IPS-15b (cell line): ENCODE results near the gene THTPA.

ENCODE experiments used
- H3K27me3 ChIP-seq: one replicate; pipeline ENCODE4 v1.6.1; 2013; ENCODE audit warnings: low read length; ENCODE audit not compliant: control insufficient read depth, insufficient read depth
- H3K36me3 ChIP-seq: one replicate; pipeline ENCODE4 v1.6.1; 2013; ENCODE audit warnings: low read length; ENCODE audit not compliant: control insufficient read depth, insufficient read depth
- H3K4me1 ChIP-seq: one replicate; pipeline ENCODE4 v1.6.1; 2013; ENCODE audit warnings: mild to moderate bottlenecking, low read length; ENCODE audit not compliant: control insufficient read depth, insufficient read depth
- H3K4me3 ChIP-seq: one replicate; pipeline ENCODE4 v1.5.1; 2013; ENCODE audit warnings: low read depth, low read length
- H3K9ac ChIP-seq: one replicate; pipeline ENCODE4 v1.6.1; 2013; ENCODE audit warnings: low read depth, mild to moderate bottlenecking, low read length
- H3K9me3 ChIP-seq: one replicate; pipeline ENCODE4 v1.6.1; 2013; ENCODE audit warnings: mild to moderate bottlenecking, low read length; ENCODE audit not compliant: control insufficient read depth, insufficient read depth

THTPA gene, protein sequence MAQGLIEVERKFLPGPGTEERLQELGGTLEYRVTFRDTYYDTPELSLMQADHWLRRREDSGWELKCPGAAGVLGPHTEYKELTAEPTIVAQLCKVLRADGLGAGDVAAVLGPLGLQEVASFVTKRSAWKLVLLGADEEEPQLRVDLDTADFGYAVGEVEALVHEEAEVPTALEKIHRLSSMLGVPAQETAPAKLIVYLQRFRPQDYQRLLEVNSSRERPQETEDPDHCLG

DNA sequence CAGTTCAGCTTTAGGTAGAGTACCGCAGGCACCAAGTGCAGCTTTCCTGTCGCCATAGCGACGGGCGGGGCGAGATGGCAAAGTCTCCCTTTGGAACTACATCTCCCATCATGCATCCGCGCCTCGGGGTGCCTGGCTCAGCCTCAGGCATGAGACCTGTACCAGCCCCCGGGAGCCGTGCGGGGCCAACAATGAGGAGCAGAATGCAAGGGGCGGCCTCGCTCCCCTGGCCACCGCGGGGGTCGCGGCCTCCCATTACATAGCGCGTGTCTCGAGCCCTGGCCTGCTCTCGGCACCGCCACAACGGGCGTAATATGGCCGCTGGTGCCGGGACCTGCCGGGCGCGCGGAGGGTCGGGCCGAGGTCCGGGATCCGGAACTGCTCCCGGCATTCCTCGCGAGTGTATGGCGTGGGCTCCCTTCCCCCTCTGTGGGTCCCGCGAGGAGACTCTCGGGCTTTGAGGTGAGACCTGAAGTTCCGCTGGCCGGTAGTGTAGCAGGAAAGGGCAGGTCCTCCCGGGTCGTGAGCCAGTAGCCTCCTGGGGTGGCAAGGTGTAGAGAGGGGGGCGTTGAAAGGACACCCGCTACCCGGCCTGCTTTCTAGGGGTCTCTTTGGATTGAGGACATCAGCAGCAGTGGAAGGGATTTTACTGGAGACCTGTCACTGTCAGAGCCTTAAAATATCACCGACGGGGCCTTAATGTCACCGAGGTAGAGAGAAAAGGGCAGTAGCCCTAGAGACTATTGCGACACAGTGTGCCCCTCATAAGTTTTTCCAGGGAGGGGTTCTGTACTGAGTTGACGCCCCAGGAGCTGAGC is at the start of gene THTPA:
THTPA (plus strand) TSS at position 390 of the 818 bp plus-strand sequence. CDS start 487 bp downstream, outside the sequence.
- Histone ChIP-seq H3K4me1 (peaks cover 7% of the 10 kb centered on the region), H3K4me3 (peak within 1 kb of the TSS; percentile 88), H3K36me3 (peaks cover 22% of the 10 kb centered on the region)

DNA sequence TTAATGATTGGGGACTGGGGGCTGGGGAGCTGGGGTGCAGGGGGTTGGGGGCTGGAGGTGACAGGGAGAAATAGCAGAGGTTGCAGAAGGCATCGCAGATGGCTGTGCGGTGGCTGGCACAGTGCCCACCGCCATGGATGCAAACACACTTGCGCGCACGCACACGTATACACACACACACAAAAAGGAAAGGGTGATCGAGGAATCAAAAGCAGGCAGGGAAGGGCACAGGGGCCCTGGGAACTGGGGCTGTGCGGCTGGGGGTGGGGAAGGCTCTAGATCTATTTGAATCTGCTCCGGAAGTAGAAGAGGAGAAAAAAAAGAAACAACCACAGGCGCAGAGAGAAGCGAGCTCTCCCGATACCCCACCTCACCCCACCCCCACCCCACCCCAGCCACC is 43.9 kb upstream of the THTPA start:
- H3K9me3 ChIP-seq: no peaks in the 10 kb centered on the region
- H3K9ac ChIP-seq: no peak overlapping the region
- H3K27me3 ChIP-seq: no peaks in the 10 kb centered on the region
- peaks cover 2% of the 10 kb centered on the region for H3K4me1 ChIP-seq
- H3K4me3 ChIP-seq: no peak overlapping the region
- H3K36me3 ChIP-seq: no peaks in the 10 kb centered on the region

More for the DNA sequence above, at the start of gene THTPA:
- Histone ChIP-seq H3K27me3 (no peaks in the 10 kb centered on the region), H3K9me3 (no peaks in the 10 kb centered on the region), H3K9ac (peak within 1 kb of the TSS; percentile 78)

DNA sequence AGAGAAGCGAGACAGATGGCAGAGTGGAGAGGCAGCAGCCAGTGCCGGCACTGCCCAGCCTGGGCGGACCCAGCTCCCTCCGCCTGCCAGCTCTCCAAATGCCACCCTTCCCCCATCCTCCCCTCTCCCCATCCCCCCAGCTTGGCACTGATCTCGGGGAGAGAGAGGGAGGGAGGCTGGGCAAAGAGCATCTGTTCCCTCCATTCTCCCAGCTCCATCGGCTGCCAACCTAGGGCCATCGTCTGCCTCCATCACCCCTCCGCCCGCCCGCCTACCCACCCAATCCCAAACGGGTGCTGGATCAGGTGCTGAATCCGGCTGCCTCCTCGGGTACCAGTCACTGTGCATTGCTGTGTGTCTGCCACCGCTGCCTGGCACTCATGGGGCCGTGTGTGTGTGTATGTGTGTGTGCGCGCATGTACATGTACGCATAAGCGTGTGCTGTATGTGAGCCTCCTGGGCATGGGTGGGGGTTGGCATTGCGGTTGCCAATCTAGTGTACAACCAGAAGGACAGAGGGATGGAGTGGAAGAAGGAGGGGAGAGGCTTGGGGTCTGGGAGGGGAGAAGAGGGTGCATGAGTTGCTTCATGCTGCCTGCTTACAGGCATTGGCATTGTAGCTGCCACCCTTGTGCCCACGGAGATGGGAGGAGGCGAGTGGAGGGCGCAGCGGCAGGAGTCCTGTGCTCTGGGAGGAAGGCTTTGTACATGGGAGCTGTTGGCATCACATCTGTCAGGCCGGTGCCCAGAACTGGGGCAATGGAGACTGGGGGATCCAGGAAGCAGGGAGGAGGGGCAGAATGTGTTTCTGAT is 42.9 kb upstream of the THTPA start:
- no peaks in the 10 kb centered on the region for H3K36me3 ChIP-seq
- no peak overlapping the region for H3K4me3 ChIP-seq
- no peaks in the 10 kb centered on the region for H3K27me3 ChIP-seq

DNA sequence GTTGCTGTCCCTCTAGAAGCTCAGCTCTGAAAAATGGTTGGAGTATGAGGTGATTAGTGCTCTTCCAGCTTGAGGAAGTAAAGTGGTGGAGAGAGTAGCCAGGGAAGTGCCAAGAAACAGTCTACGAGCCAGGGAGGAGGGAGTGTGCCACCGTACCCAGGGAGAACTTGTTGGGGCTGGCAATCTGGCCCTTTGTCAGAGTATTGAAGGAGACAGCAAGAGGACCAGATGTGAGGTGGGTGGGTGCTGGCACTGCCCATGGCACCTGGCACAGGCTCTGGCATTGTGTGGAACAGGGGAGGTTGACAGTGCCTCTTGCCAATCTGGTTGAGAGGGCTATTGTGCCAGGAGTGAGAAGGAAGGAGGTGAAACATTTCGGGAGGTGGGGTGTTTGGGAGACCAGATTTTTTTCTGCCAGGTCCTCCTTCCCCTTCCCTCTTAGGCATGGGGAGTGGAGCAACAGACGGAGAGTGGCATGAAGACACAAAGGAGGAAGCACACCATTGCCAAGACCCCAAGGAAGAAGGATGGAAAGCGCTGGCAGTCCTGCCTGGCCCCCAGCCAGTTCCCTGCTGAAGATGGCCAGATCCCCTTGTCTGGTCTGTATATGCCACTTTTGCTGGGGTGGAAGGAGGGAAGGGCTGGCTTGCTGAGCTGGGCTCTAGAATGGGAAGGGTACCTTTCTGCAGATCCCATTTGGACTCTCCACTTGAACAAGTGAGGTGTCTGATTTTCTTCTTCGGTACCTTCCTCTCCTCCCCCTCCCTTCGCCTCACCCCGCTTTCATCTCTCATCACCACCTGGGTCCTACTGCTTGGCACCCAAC is 42.0 kb upstream of the THTPA start:
- Histone ChIP-seq H3K27me3 (no peaks in the 10 kb centered on the region), H3K9ac (no peak overlapping the region), H3K4me1 (peaks cover 10% of the 10 kb centered on the region), H3K36me3 (no peaks in the 10 kb centered on the region), H3K4me3 (no peak overlapping the region), H3K9me3 (no peaks in the 10 kb centered on the region)

More for the DNA sequence above, 42.9 kb upstream of the THTPA start:
- H3K9me3 ChIP-seq: no peaks in the 10 kb centered on the region
- peaks cover 2% of the 10 kb centered on the region for H3K4me1 ChIP-seq
- no peak overlapping the region for H3K9ac ChIP-seq

DNA sequence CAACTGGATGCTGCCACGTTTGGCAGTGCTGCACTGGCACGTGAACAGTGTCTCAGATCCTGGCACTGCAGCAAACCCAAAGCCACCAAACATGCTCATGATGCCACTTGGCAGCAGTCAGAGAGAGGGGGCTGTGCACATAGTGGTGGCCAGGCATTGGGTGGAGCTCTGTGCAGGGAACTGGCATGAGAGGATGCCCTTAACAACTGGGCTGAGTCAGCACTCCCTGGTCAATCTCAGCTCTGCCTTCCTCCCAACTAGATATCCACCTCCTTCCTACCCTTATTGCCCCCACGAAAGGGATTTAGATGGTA is 41.5 kb upstream of the THTPA start:
- H3K4me1 ChIP-seq: peaks cover 10% of the 10 kb centered on the region
- no peaks in the 10 kb centered on the region for H3K9me3 ChIP-seq
- H3K9ac ChIP-seq: no peak overlapping the region
- H3K27me3 ChIP-seq: no peaks in the 10 kb centered on the region
- no peaks in the 10 kb centered on the region for H3K36me3 ChIP-seq
- no peak overlapping the region for H3K4me3 ChIP-seq

DNA sequence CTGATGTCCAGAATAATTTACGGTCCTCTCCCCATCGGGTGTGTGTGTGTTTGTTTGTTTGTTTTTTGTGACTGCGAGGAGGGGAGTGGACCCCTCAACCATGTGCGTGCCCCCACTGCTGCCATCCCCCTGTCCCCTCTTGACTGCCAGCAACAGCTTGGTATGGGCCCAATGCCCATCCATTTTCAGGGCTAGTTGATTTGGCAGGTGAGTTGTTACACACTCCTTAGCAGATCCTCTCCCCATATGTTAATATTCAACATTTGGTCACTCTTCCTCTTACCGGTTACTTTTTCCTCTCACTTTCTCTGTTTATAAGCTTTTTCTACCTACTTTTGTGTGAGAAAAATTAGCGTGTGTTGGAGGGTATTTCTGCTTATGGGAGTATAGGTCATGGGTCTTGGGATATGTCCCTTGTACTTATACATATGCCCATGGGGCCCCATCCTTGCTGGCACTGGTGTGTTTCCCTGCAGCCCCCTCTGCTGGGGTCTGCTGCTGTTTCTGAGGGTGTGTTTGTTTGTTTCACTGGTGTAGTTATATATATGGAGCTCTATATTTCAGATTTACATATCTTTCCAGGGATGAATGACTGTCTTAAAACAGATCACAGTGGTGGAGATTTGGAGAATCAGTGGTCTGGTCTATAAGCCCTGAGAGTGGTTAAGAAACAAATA is 38.3 kb upstream of the THTPA start:
- Histone ChIP-seq H3K27me3 (no peaks in the 10 kb centered on the region), H3K36me3 (peaks cover 7% of the 10 kb centered on the region), H3K9ac (no peak overlapping the region), H3K4me3 (no peak overlapping the region), H3K4me1 (peaks cover 11% of the 10 kb centered on the region), H3K9me3 (no peaks in the 10 kb centered on the region)

DNA sequence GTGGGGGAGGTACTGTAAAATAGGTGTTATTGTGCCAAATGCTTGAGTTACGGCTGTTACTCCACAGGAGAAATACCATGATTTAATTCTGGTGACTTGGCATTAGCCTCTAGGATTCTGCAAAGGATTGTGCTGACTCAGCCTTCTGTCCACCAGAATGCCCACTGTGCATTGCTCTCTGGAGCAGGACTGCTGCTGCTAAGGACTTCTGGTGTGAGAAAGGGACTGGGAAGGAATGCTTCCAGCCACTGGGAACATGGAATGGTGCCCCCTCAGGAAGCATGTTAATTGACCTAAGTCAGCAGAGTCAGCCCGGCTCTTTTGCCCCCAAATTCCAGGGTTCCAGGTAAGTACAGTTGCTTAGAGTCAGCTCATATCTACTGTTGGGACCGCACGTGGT is 37.4 kb upstream of the THTPA start:
- no peaks in the 10 kb centered on the region for H3K9me3 ChIP-seq
- H3K27me3 ChIP-seq: no peaks in the 10 kb centered on the region
- H3K4me1 ChIP-seq: peaks cover 11% of the 10 kb centered on the region
- no peak overlapping the region for H3K4me3 ChIP-seq
- H3K36me3 ChIP-seq: peaks cover 10% of the 10 kb centered on the region
- no peak overlapping the region for H3K9ac ChIP-seq

DNA sequence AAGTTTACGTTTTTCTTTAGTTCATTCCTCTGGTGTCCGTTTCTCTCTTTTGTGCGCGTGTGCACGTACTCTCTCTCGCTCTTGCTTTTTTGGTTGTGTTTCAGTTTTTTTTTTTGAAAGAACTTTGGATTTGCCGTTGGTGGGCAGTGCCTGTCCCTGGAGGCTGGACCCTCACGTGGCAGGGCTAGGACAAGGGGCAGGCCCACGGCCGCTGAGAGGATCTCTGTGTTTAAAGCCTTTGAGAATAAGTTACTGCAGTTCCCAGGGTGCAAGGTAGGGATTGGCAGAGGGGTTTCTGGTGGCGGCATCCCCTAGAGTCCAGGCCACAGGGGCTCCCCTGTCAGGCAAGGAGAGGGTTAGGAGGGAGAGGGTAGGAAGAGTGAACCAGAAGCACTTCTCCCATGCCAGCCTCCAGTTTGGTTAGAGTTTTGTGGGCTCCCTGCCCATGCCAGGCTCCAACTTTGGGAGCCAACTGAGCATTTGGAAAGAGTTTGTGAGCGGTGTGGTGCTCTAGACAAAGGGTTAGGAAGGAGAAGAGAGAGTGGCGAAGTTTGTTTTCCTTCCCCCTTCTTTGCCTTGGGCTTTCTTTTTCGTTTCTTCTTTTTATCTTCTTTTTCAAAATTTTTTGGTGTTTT is 35.1 kb upstream of the THTPA start:
- H3K9ac ChIP-seq: no peak overlapping the region
- peaks cover 21% of the 10 kb centered on the region for H3K36me3 ChIP-seq
- no peaks in the 10 kb centered on the region for H3K9me3 ChIP-seq
- H3K4me1 ChIP-seq: peaks cover 11% of the 10 kb centered on the region
- no peak overlapping the region for H3K4me3 ChIP-seq
- H3K27me3 ChIP-seq: no peaks in the 10 kb centered on the region

DNA sequence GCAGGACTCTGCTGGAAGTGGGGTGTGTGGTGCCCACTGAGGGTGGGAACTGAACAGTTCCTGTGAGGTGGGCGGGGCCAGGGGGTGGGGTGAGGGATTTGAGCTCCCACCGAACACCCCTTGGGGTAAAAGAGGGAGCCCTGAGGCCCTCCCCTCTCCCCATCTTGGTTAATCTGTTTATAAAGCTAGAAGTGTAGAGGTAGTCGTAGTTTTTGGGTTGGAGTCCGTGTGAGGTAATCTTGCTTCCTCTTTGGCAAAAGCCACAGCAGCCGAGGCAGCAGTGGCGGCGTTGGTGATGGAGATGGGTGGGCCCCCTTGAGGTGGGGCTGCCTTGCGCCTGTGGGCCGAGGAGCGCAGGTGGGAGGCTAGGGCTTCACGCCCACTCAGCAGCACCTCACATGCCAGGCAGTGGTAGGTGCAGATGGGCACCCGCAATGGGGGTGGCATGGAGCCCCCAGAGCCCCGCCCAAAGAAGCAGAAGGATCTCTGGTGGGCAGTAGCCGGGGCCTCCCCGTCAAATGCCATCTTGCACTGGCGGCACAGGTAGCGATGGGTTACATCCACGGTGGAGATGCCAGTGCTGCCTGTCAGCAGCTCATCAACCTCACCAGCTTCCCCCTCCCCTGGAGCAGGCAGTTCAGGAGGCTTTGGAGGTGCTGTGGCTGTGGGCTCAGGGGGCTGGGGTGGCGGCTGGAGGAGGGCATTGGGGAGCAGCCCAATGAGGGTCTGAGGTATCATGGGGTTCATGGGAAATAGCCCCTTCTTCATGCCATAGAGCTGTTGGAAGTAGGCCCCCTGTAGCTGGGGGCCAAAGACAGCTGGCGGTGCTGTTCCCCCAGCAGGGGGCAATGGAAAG is 34.1 kb upstream of the THTPA start:
- H3K27me3 ChIP-seq: no peaks in the 10 kb centered on the region
- H3K4me3 ChIP-seq: no peak overlapping the region
- peaks cover 11% of the 10 kb centered on the region for H3K4me1 ChIP-seq
- no peak overlapping the region for H3K9ac ChIP-seq
- no peaks in the 10 kb centered on the region for H3K9me3 ChIP-seq
- peaks cover 31% of the 10 kb centered on the region for H3K36me3 ChIP-seq

DNA sequence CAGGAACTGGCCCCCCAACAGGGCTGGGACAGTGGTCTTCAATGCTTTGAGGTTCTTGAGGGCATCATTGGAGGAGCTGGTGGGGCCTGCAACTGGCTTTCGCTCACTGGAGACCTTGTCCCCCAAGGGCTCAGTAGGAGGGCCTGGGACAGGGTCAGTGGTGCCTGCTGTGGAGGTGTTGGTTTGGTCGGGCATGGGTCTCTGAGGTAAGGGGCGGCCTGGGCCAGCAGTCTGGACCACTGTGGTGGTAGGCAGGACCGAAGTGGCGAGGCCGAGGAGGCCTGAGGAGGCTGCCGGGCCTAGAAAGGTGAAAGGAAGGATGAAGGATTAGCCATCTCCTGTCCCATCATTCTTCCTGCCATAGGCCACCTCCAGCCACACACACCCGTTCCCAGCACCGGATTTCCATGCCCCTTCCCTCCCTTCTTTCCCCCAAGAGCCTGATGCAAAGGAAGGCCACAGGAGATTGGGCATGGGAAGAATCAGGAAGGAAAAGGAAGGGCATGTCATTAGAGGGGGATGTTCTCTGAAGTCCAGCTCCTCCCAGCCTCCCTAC is 33.4 kb upstream of the THTPA start:
- no peaks in the 10 kb centered on the region for H3K9me3 ChIP-seq
- no peak overlapping the region for H3K9ac ChIP-seq
- H3K4me1 ChIP-seq: peaks cover 11% of the 10 kb centered on the region
- H3K36me3 ChIP-seq: peaks cover 36% of the 10 kb centered on the region
- H3K4me3 ChIP-seq: no peak overlapping the region
- no peaks in the 10 kb centered on the region for H3K27me3 ChIP-seq
